ENCODE data around the gene PCDHAC1.

- no peak for TF ChIP-seq CTCF (IDR thresholded peaks at IDR 0.05)
- no peak for TF ChIP-seq POLR2A (IDR thresholded peaks at IDR 0.05)
These were observed 36.1 kb downstream of the PCDHAC1 start for GRCh38 chr5:140962190-140962589.
